GM19193 (cell line): Measurements from ENCODE around the gene SVBP.

ENCODE experiments used
- POLR2A ChIP-seq: IDR thresholded peaks from 4 replicates; pipeline ENCODE4 v1.6.1; 2011; ENCODE audit not compliant: insufficient read depth, insufficient read length; ENCODE audit errors: extremely low read depth

Gene SVBP

GRCh38 chr1:42784547-42784945 lies 32.7 kb downstream of the SVBP start:
- TF ChIP-seq POLR2A, result no peak

- no peak for TF ChIP-seq POLR2A
These were observed 34.1 kb downstream of the SVBP start for GRCh38 chr1:42783092-42783491.

GRCh38 chr1:42780176-42780575 lies 37.0 kb downstream of the SVBP start:
- no peak for TF ChIP-seq POLR2A

- no peak for TF ChIP-seq POLR2A
These were observed 37.5 kb downstream of the SVBP start for GRCh38 chr1:42779725-42780124.

GRCh38 chr1:42777852-42778251 lies 39.3 kb downstream of the SVBP start:
- no peak for TF ChIP-seq POLR2A

GRCh38 chr1:42776502-42776901 lies 40.7 kb downstream of the SVBP start:
- TF ChIP-seq POLR2A, result no peak

GRCh38 chr1:42774928-42775526 lies 42.2 kb downstream of the SVBP start:
- TF ChIP-seq POLR2A, result no peak

- no peak for TF ChIP-seq POLR2A
These were observed 43.8 kb downstream of the SVBP start for GRCh38 chr1:42773420-42773819.

GRCh38 chr1:42769811-42770210 lies 47.4 kb downstream of the SVBP start:
- no peak for TF ChIP-seq POLR2A

GRCh38 chr1:42768172-42768571 lies 49.0 kb downstream of the SVBP start:
- no peak for TF ChIP-seq POLR2A

- no peak for TF ChIP-seq POLR2A
These were observed 49.6 kb downstream of the SVBP start for GRCh38 chr1:42767510-42768000.

- TF ChIP-seq POLR2A, result peak; percentile 97
These were observed 50.3 kb downstream of the SVBP start, which contains the start of the genes C1orf50 and P3H1 for GRCh38 chr1:42766741-42767509. Gene C1orf50, plus strand, starts transcription at chr1:42767249. Its CDS starts 63 bp downstream, at chr1:42767312. Gene P3H1, minus strand, starts transcription at chr1:42767028. Its CDS starts 57 bp downstream, at chr1:42766971.

GRCh38 chr1:42765832-42766740 lies 51.1 kb downstream of the SVBP start:
- TF ChIP-seq POLR2A, result no peak

GRCh38 chr1:42765269-42765668 lies 51.9 kb downstream of the SVBP start:
- TF ChIP-seq POLR2A, result no peak

- no peak for TF ChIP-seq POLR2A
These were observed 54.9 kb downstream of the SVBP start for GRCh38 chr1:42762269-42762668.
